K562 (cell line): Measurements from ENCODE around the gene KLK8. TPM values are rescaled to one million over a fixed set of nuclear protein-coding genes. Genes with fewer than 3 reads are reported as not detected.

Experiments used
- ATAC-seq: fragments of 200-7000 bp; cut with Tn5 transposase; 3 replicates; pipeline ENCODE4 v1.9.1; 2020; ENCODE audit warnings: moderate library complexity
- BruUV-seq: library from RNA; stranded (reverse); fragments of 400-500 nt; replicated peaks from 2 replicates; lab custom pipeline; 2021; lab: Mats Ljungman, UMichigan
- CTCF ChIA-PET: fragments of 300-600 bp; formaldehyde crosslinking; extraction: SDS; loops from one replicate; lab custom pipeline; 2021; ENCODE audit warnings: low intra/inter-chr PET ratio; lab: Yijun Ruan, JAX
- POLR2A ChIA-PET: fragments of 300-600, 350-650 bp; sonication (Branson Sonifier 250); formaldehyde crosslinking; extraction: SDS; loops from one replicate; lab custom pipeline; 2021; ENCODE audit warnings: antibody characterized with exemption, inconsistent platforms; lab: Yijun Ruan, JAX
- DNase-seq, 4 experiments: peaks; one replicate each; pipeline versions ENCODE4 v3.0.0 to v3.0.0-alpha.2; 2011 to 2018; ENCODE audit warnings: low spot score in 3 of 4, mixed read lengths in 3 of 4; ENCODE audit errors: extremely low read depth in 1 of 4
- FAIRE-seq: peaks from 2 replicates; lab custom pipeline; 2011; peaks lifted over from hg19 to GRCh38; lab: Jason Lieb, UNC
- H2AFZ ChIP-seq: 2 replicates; pipeline ENCODE4 v1.6.0; 2011; ENCODE audit warnings: low read depth, low read length, control low read depth, inconsistent platforms
- H3K27ac ChIP-seq: fragments of 200-600 bp; 3 replicates; pipeline ENCODE4 v1.8.0; 2011; ENCODE audit warnings: low read depth, mild to moderate bottlenecking, control low read depth, inconsistent platforms, low read length, moderate library complexity, mixed read lengths; ENCODE audit errors: extremely low read depth
- H3K27me3 ChIP-seq, 2 experiments: fragments of 300-600 bp in 1 of 2; 2 replicates in 1 of 2; 3 replicates in 1 of 2; pipeline versions ENCODE4 v1.6.0 to v1.8.0; 2011; ENCODE audit warnings: inconsistent platforms in 2 of 2, low read length in 2 of 2, mild to moderate bottlenecking in 1 of 2, mixed read lengths in 1 of 2, moderate library complexity in 1 of 2; ENCODE audit not compliant: control insufficient read depth in 2 of 2, insufficient read depth in 2 of 2
- H3K36me3 ChIP-seq: fragments of 300-600 bp; 3 replicates; pipeline ENCODE4 v1.8.0; 2011; ENCODE audit warnings: mild to moderate bottlenecking, low read length, inconsistent platforms; ENCODE audit not compliant: control insufficient read depth, insufficient read depth
- H3K4me1 ChIP-seq, 2 experiments: fragments of 200-600 bp in 1 of 2; replicated peaks in 1 of 2; 2 replicates in 1 of 2; 3 replicates in 1 of 2; pipeline versions ENCODE4 v1.5.1 to v1.8.0; 2011; ENCODE audit warnings: inconsistent platforms in 2 of 2, low read length in 2 of 2, mild to moderate bottlenecking in 1 of 2, mixed read lengths in 1 of 2, moderate library complexity in 1 of 2; ENCODE audit not compliant: control insufficient read depth in 2 of 2, insufficient read depth in 2 of 2
- H3K4me2 ChIP-seq: 2 replicates; pipeline ENCODE4 v1.6.1; 2011; ENCODE audit warnings: low read length, control low read depth, inconsistent platforms, mixed read lengths; ENCODE audit not compliant: insufficient read depth
- H3K4me3 ChIP-seq: fragments of 200-600 bp; sonication (generic), shearing (Covaris generic); 2 replicates; pipeline ENCODE4 v1.5.1; 2016; ENCODE audit warnings: control low read depth, inconsistent platforms
- H3K79me2 ChIP-seq: fragments of 200-600 bp; 3 replicates; pipeline ENCODE4 v1.8.0; 2011; ENCODE audit warnings: low read length, inconsistent platforms; ENCODE audit not compliant: control insufficient read depth, insufficient read depth
- H3K9ac ChIP-seq, 2 experiments: 2 replicates each; pipeline versions ENCODE4 v1.6.0 to v1.6.1; 2011; ENCODE audit warnings: low read depth in 2 of 2, low read length in 2 of 2, control low read depth in 1 of 2, inconsistent platforms in 1 of 2, mild to moderate bottlenecking in 1 of 2, mixed read lengths in 1 of 2; ENCODE audit not compliant: insufficient read depth in 1 of 2
- H3K9me1 ChIP-seq: one replicate; pipeline ENCODE4 v1.6.0; 2011; ENCODE audit warnings: inconsistent platforms, mild to moderate bottlenecking, low read length, moderate library complexity; ENCODE audit not compliant: control insufficient read depth, insufficient read depth
- H3K9me3 ChIP-seq: replicated peaks from 2 replicates; pipeline ENCODE4 v1.5.1; 2011; ENCODE audit warnings: low read depth, low read length, inconsistent platforms; ENCODE audit not compliant: control insufficient read depth, insufficient read depth
- H4K20me1 ChIP-seq: replicated peaks from 2 replicates; pipeline ENCODE4 v1.6.1; 2011; ENCODE audit warnings: low read length, inconsistent platforms, mixed read lengths; ENCODE audit not compliant: control insufficient read depth, insufficient read depth
- ARHGAP35 ChIP-seq: fragments of 450-650 bp; IDR thresholded peaks from 2 replicates; pipeline ENCODE4 v1.6.1; 2018; ENCODE audit not compliant: partially characterized antibody
- ATF6 ChIP-seq: sonication (generic); formaldehyde crosslinking; IDR thresholded peaks from 2 replicates; pipeline ENCODE4 v1.4.0; 2020; ENCODE audit warnings: mild to moderate bottlenecking, missing genetic modification reagents
- DACH1 ChIP-seq: fragments of 450-650 bp; IDR thresholded peaks from 2 replicates; pipeline ENCODE4 v1.6.1; 2018; ENCODE audit not compliant: partially characterized antibody
- EHMT2 ChIP-seq: fragments of 450-650 bp; IDR thresholded peaks from 2 replicates; pipeline ENCODE4 v1.6.1; 2018; ENCODE audit warnings: antibody characterized with exemption
- NR2C2 ChIP-seq, 2 experiments: fragments of 200-800 bp in 1 of 2; sonication (Bioruptor generic) in 1 of 2; sonication (generic) in 1 of 2; formaldehyde crosslinking in 1 of 2; IDR thresholded peaks; 2 replicates each; pipeline versions ENCODE4 v1.6.1 to v1.8.0; 2016 to 2022; ENCODE audit warnings: mild to moderate bottlenecking in 1 of 2, missing compliant biosample characterization in 1 of 2, missing genetic modification characterization in 1 of 2, missing genetic modification reagents in 1 of 2
- ZNF277 ChIP-seq: fragments of 250-450 bp; sonication (Bioruptor Pico); IDR thresholded peaks from 2 replicates; pipeline ENCODE4 v1.8.0; 2022; ENCODE audit warnings: inconsistent platforms, mild to moderate bottlenecking, moderate library complexity, borderline replicate concordance
- ZNF354B ChIP-seq: fragments of 250-450 bp; sonication (Bioruptor Pico); IDR thresholded peaks from 2 replicates; pipeline ENCODE4 v1.4.0; 2020
- ZSCAN29 ChIP-seq: fragments of 450-650 bp; IDR thresholded peaks from 2 replicates; pipeline ENCODE4 v1.6.1; 2017
- WGBS: fragments of 100-300 bp; shearing (Covaris generic); methylation state at CpG from one replicate; pipeline ENCODE4 v1.1.6; 2016; ENCODE audit warnings: low coverage, mixed read lengths; ENCODE audit not compliant: insufficient coverage; ENCODE audit errors: missing lambda C conversion rate; 5-methylcytosine and 5-hydroxymethylcytosine counted together
- in situ Hi-C: fragments of 300-500 bp; cut with MboI; formaldehyde crosslinking; loops from 4 replicates; pipeline ENCODE4 v1.15.0; 2018; ENCODE audit warnings: inconsistent platforms, mixed read lengths
- intact Hi-C: fragments of 100-400 bp; cut with micrococcal nuclease; formaldehyde crosslinking; loops from 2 replicates; pipeline ENCODE4 v1.14.2; 2022
- polyA plus RNA-seq, 8 experiments: library from polyadenylated mRNA; depleted of rRNA in 4 of 8; stranded (reverse) in 5 of 8; unstranded in 3 of 8; fragments of >200 nt; fragmentation: Nextera tagmentation in 2 of 8; fragmentation: Illumina TruSeq in 1 of 8; extraction: Ambion mirVana in 2 of 8; extraction: Trizol in 1 of 8; gene quantifications; 2 replicates each; pipeline versions ENCODE4 v1.2.1 to v1.2.3, GENCODE V29; 2011 to 2014; ENCODE audit warnings: inconsistent platforms in 1 of 8, missing spikeins in 1 of 8
- total RNA-seq, 7 experiments: library from RNA; depleted of rRNA in 6 of 7; stranded (reverse); fragments of >200 nt in 6 of 7; fragmentation: Illumina TruSeq in 2 of 7; extraction: Trizol in 2 of 7; gene quantifications; 2 replicates each; pipeline versions ENCODE4 v1.2.1 to v1.2.3, GENCODE V29; 2011 to 2021; ENCODE audit warnings: low replicate concordance in 1 of 7

KLK8 gene
- total and polyA plus RNA-seq, 9 of the 15 experiments (the other 6 are each of a cell fraction or from before 2014, with no cell fraction given), result 0.37 to 1.7 (median 0.76) TPM

GRCh38 chr19:50964266-50964665 is 37.1 kb downstream of the KLK8 start:
- ATAC-seq (no peak), DNase-seq (no peak), FAIRE-seq (no peak)
- H3K4me1 ChIP-seq, result peaks cover 0 to 7% of the 10 kb centered on the region in 2 experiments; a peak in 2 of 5 replicates
- intact Hi-C loops, result no loop called here
- TF ChIP-seq ZSCAN29, result no peak
- no peak for TF ChIP-seq DACH1
- no peak for TF ChIP-seq ATF6
- no peak for TF ChIP-seq ZNF277 (CRISPR knock-in tag)
- TF ChIP-seq EHMT2, result no peak
- no peak for TF ChIP-seq ARHGAP35
- no peak for TF ChIP-seq NR2C2 (CRISPR knock-in tag; IDR thresholded peaks at IDR 0.05)
- no peak for TF ChIP-seq NR2C2 (tag; IDR thresholded peaks at IDR 0.05)
- TF ChIP-seq ZNF354B (CRISPR knock-in tag), result no peak
- no peaks in the 10 kb centered on the region for H3K79me2 ChIP-seq
- no peaks in the 10 kb centered on the region for H3K36me3 ChIP-seq
- no peak overlapping the region for H3K4me2 ChIP-seq
- BruUV-seq, result no TSS peak
- POLR2A ChIA-PET, result no interaction called here
- H4K20me1 ChIP-seq, result no peaks in the 10 kb centered on the region
- H3K9ac ChIP-seq, result no peak overlapping the region
- H2AFZ ChIP-seq, result no peak overlapping the region
- H3K27me3 ChIP-seq, result peaks cover 7 to 32% of the 10 kb centered on the region in 2 experiments; a peak in 4 of 5 replicates
- H3K27ac ChIP-seq, result no peak overlapping the region
- in situ Hi-C loops, result no loop called here
- 0% methylated on average over 3 of the region's 3 CpGs for WGBS
- no peak overlapping the region for H3K4me3 ChIP-seq
- H3K9me1 ChIP-seq, result no peaks in the 10 kb centered on the region
- H3K9me3 ChIP-seq, result no peaks in the 10 kb centered on the region
- CTCF ChIA-PET, result no interaction called here
